Measurements from ENCODE around the gene SPEF2.
A peak's percentile ranks its signal among the peaks of the same experiment; 100 is the strongest.

SPEF2 gene

GRCh38 chr5:35698047-35698808, 80.6 kb downstream of the SPEF2 start:
- no peak for TF ChIP-seq CTCF (conservative IDR thresholded peaks at IDR 0.05; ENCODE audit: low read length)
- H3K4me3 ChIP-seq (ENCODE audit: low read length) = no peak overlapping the region
- no peak for DNase-seq (ENCODE audit: low read depth)

- no peak for TF ChIP-seq CTCF (conservative IDR thresholded peaks at IDR 0.05; ENCODE audit: low read length)
- DNase-seq (ENCODE audit: low read depth) = no peak
- H3K4me3 ChIP-seq (ENCODE audit: low read length) = no peak overlapping the region
These were observed 90.0 kb downstream of the SPEF2 start for GRCh38 chr5:35707659-35708058.

GRCh38 chr5:35709688-35710087, 92.0 kb downstream of the SPEF2 start:
- no peak for TF ChIP-seq CTCF (conservative IDR thresholded peaks at IDR 0.05; ENCODE audit: low read length)
- DNase-seq (ENCODE audit: low read depth) = no peak
- H3K4me3 ChIP-seq (ENCODE audit: low read length) = no peak overlapping the region

GRCh38 chr5:35717718-35718117, 100.1 kb downstream of the SPEF2 start:
- H3K4me3 ChIP-seq (ENCODE audit: low read length) = no peak overlapping the region
- no peak for TF ChIP-seq CTCF (conservative IDR thresholded peaks at IDR 0.05; ENCODE audit: low read length)
- DNase-seq (ENCODE audit: low read depth) = no peak

- no peak for DNase-seq (ENCODE audit: low read depth)
- no peak for TF ChIP-seq CTCF (conservative IDR thresholded peaks at IDR 0.05; ENCODE audit: low read length)
- no peak overlapping the region for H3K4me3 ChIP-seq (ENCODE audit: low read length)
These were observed 118.1 kb downstream of the SPEF2 start for GRCh38 chr5:35735718-35736117.

GRCh38 chr5:35736280-35736679, 118.6 kb downstream of the SPEF2 start:
- TF ChIP-seq CTCF (conservative IDR thresholded peaks at IDR 0.05; ENCODE audit: low read length) = no peak
- no peak for DNase-seq (ENCODE audit: low read depth)
- H3K4me3 ChIP-seq (ENCODE audit: low read length) = no peak overlapping the region

GRCh38 chr5:35741126-35741716, 123.6 kb downstream of the SPEF2 start:
- DNase-seq (ENCODE audit: low read depth) = peak; percentile 94
- TF ChIP-seq CTCF (conservative IDR thresholded peaks at IDR 0.05; ENCODE audit: low read length) = no peak
- no peak overlapping the region for H3K4me3 ChIP-seq (ENCODE audit: low read length)
